HG02798 (cell line): ENCODE measurements around the gene CDKN2B.
"Not testable (repeated sequence)": the region's sequence is repeated elsewhere in the genome, so short reads cannot be mapped to it uniquely, and the experiment has no call there.

ENCODE experiments used
- ATAC-seq: cut with Tn5 transposase; IDR thresholded peaks from one replicate; pipeline ENCODE4 v1.9.1; 2021; ENCODE audit warnings: mild to moderate bottlenecking; ENCODE audit not compliant: unreplicated experiment, poor library complexity

The CDKN2B gene

GRCh38 chr9:21972361-21972760 lies 36.7 kb downstream of the CDKN2B start:
- no peak for ATAC-seq

GRCh38 chr9:21970800-21971640 lies 38.1 kb downstream of the CDKN2B start:
- ATAC-seq = no peak

- ATAC-seq = no peak
Measured at GRCh38 chr9:21969951-21970799, 38.9 kb downstream of the CDKN2B start.

- ATAC-seq = no peak
Measured at GRCh38 chr9:21969011-21969940, 39.8 kb downstream of the CDKN2B start.

- no peak for ATAC-seq
Measured at GRCh38 chr9:21968331-21969010, 40.6 kb downstream of the CDKN2B start.

- no peak for ATAC-seq
Measured at GRCh38 chr9:21967702-21968101, 41.4 kb downstream of the CDKN2B start.

GRCh38 chr9:21967169-21967568 lies 41.9 kb downstream of the CDKN2B start:
- ATAC-seq = no peak

GRCh38 chr9:21966140-21966851 lies 42.8 kb downstream of the CDKN2B start:
- ATAC-seq = no peak

- ATAC-seq = peak; percentile 94
Measured at GRCh38 chr9:21965401-21965951, 43.6 kb downstream of the CDKN2B start.

GRCh38 chr9:21964925-21965385 lies 44.1 kb downstream of the CDKN2B start:
- peak; percentile 70 for ATAC-seq

- ATAC-seq = no peak
Measured at GRCh38 chr9:21961569-21961968, 47.5 kb downstream of the CDKN2B start.

GRCh38 chr9:21959268-21959667 lies 49.8 kb downstream of the CDKN2B start:
- not testable (repeated sequence) for ATAC-seq

- no peak for ATAC-seq
Measured at GRCh38 chr9:21958833-21959232, 50.3 kb downstream of the CDKN2B start.
